A673 (cell line): ENCODE results near the gene ENTPD3. TPM values are rescaled to one million over a fixed set of nuclear protein-coding genes. Genes with fewer than 3 reads are reported as not detected.

ENCODE experiments used
- BruUV-seq: library from RNA; stranded (reverse); fragments of 400-500 nt; replicated peaks from 2 replicates; lab custom pipeline; 2021; lab: Mats Ljungman, UMichigan
- CTCF ChIA-PET: fragments of 300-600 bp; sonication (Branson Sonifier 250); formaldehyde crosslinking; loops from one replicate; lab custom pipeline; 2022; ENCODE audit warnings: antibody characterized with exemption; lab: Charles Lee
- POLR2A ChIA-PET: fragments of 300-600 bp; sonication (Branson Sonifier 250); formaldehyde crosslinking; loops from one replicate; lab custom pipeline; 2022; ENCODE audit warnings: antibody characterized with exemption; ENCODE audit not compliant: low non-redundant PET; lab: Charles Lee
- DNase-seq: peaks from one replicate; pipeline ENCODE4 v3.0.0-alpha.2; 2015; ENCODE audit warnings: low spot score
- H3K27ac ChIP-seq: fragments of 200-600 bp; sonication (generic); 2 replicates; pipeline ENCODE4 v1.5.1; 2016; ENCODE audit warnings: mixed run types, low read depth, mild to moderate bottlenecking, mixed read lengths, antibody characterized with exemption, low read length; ENCODE audit not compliant: poor library complexity, severe bottlenecking
- H3K27me3 ChIP-seq: fragments of 200-600 bp; sonication (generic); replicated peaks from 2 replicates; pipeline ENCODE4 v1.6.1; 2017; ENCODE audit warnings: mixed run types, low read depth, mild to moderate bottlenecking, mixed read lengths, antibody characterized with exemption, low read length; ENCODE audit not compliant: insufficient read depth, poor library complexity
- H3K36me3 ChIP-seq: fragments of 200-600 bp; sonication (generic); 2 replicates; pipeline ENCODE4 v1.6.1; 2016; ENCODE audit warnings: mixed run types, mild to moderate bottlenecking, mixed read lengths, antibody characterized with exemption, low read length; ENCODE audit not compliant: insufficient read depth, poor library complexity, severe bottlenecking
- H3K4me1 ChIP-seq: fragments of 200-600 bp; sonication (generic); 2 replicates; pipeline ENCODE4 v1.6.1; 2017; ENCODE audit warnings: mixed run types, mild to moderate bottlenecking, mixed read lengths, antibody characterized with exemption, low read length; ENCODE audit not compliant: insufficient read depth, poor library complexity, severe bottlenecking
- H3K4me3 ChIP-seq: fragments of 200-600 bp; sonication (generic); 2 replicates; pipeline ENCODE4 v1.5.1; 2016; ENCODE audit warnings: low read depth, mixed run types, mild to moderate bottlenecking, mixed read lengths, low read length; ENCODE audit not compliant: poor library complexity, severe bottlenecking
- H3K9me3 ChIP-seq: fragments of 200-600 bp; sonication (generic); 2 replicates; pipeline ENCODE4 v1.6.1; 2016; ENCODE audit warnings: mixed run types, low read depth, mild to moderate bottlenecking, mixed read lengths, antibody characterized with exemption, low read length; ENCODE audit not compliant: poor library complexity, severe bottlenecking
- CTCF ChIP-seq: fragments of 300-800, 200-600 bp; sonication (generic); conservative IDR thresholded peaks from 2 replicates; pipeline ENCODE4 v1.5.1; 2017; ENCODE audit warnings: low read depth, mild to moderate bottlenecking, antibody characterized with exemption, low read length, moderate library complexity, mixed read lengths
- EZH2 ChIP-seq: fragments of 200-600 bp; sonication (generic); IDR thresholded peaks from 2 replicates; pipeline ENCODE4 v1.6.1; 2017; ENCODE audit warnings: borderline replicate concordance, low read depth, mild to moderate bottlenecking, mixed read lengths, antibody characterized with exemption, low read length; ENCODE audit not compliant: poor library complexity, severe bottlenecking
- intact Hi-C: fragments of 100-400 bp; cut with micrococcal nuclease; formaldehyde crosslinking; loops from one replicate; pipeline ENCODE4 v1.10.0; 2022; ENCODE audit not compliant: unreplicated experiment
- total RNA-seq: library from RNA; stranded (reverse); gene quantifications from 2 replicates; pipeline ENCODE4 v1.2.3, GENCODE V29; 2021

Gene ENTPD3
- total RNA-seq, 1 experiment from 2014 or later = 0.54 TPM

DNA sequence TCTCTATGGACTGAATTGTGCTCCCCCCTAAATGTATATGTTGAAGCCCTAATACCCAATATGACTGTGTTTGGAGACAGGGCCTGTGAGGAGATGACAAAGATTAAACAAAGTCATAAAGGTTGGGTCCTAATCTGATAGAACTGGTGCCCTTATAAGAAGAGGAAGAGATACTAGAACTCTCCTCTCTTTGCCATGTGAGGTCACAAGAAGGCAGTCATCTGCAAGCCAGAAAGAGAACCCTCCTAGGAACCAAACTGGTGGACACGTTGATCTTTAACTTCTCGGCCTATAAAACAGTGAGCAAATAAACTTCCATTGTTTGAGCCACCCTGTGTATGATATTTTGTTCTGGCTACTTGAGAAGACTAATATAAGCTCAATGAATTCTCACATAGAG, 31.6 kb upstream of the ENTPD3 start:
- Histone ChIP-seq H3K27me3 (no peaks in the 10 kb centered on the region), H3K4me1 (no peaks in the 10 kb centered on the region), H3K4me3 (no peak overlapping the region), H3K9me3 (no peaks in the 10 kb centered on the region), H3K27ac (no peak overlapping the region), H3K36me3 (no peaks in the 10 kb centered on the region)
- no TSS peak for BruUV-seq
- TF ChIP-seq EZH2 (no peak), CTCF (no peak)
- intact Hi-C loops = no loop called here
- POLR2A ChIA-PET = no interaction called here
- no peak for DNase-seq
- CTCF ChIA-PET = no interaction called here

- no peak for DNase-seq
- Histone ChIP-seq H3K4me1 (no peaks in the 10 kb centered on the region), H3K36me3 (no peaks in the 10 kb centered on the region), H3K27me3 (no peaks in the 10 kb centered on the region), H3K9me3 (no peaks in the 10 kb centered on the region), H3K4me3 (no peak overlapping the region), H3K27ac (no peak overlapping the region)
- TF ChIP-seq CTCF (no peak), EZH2 (no peak)
- ChIA-PET POLR2A (no interaction called here), CTCF (no interaction called here)
- BruUV-seq = no TSS peak
- intact Hi-C loops = no loop called here
Measured at GRCh38 chr3:40358454-40358853, 28.5 kb upstream of the ENTPD3 start.

- Histone ChIP-seq H3K27ac (no peak overlapping the region), H3K4me1 (no peaks in the 10 kb centered on the region), H3K27me3 (no peaks in the 10 kb centered on the region), H3K9me3 (no peaks in the 10 kb centered on the region), H3K36me3 (no peaks in the 10 kb centered on the region), H3K4me3 (no peak overlapping the region)
- intact Hi-C loops = no loop called here
- no peak for DNase-seq
- ChIA-PET POLR2A (no interaction called here), CTCF (no interaction called here)
- no TSS peak for BruUV-seq
- TF ChIP-seq CTCF (no peak), EZH2 (no peak)
Measured at GRCh38 chr3:40363674-40364073, 23.3 kb upstream of the ENTPD3 start.
